ENCODE data around the gene CRIP2. TPM values are rescaled to one million over a fixed set of nuclear protein-coding genes. Genes with fewer than 3 reads are reported as not detected.

CRIP2 gene
- total and polyA plus RNA-seq, 4 donors: 4.3 to 40.0 (median 20.7) TPM

DNA sequence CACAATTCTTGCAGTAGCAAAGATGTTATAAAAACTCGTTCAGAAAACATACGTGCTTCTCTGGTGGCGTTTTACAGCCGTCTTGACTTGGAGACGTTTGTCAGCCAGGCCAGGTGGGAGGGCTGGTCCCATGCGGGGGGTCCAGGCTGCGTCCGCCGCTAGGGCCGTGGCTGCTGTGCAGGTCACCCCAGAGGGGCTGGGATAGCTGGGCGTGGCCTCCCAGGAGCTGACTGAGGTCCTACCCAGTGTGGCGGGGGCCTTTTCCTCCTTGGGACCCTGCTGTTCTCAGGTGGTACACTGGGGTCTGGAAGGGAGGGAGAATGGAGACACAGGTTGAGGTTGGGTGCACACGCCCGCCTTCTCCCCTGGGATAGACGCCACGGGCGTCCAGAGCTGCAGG lies 29.8 kb upstream of the CRIP2 start:
- no peak overlapping the region for H3K4me3 ChIP-seq (ENCODE audit: low read depth in 1 of 3, low read length in 3 of 3)
- TF ChIP-seq GABPA (IDR thresholded peaks at IDR 0.05 in 1 of 2, conservative IDR thresholded peaks at IDR 0.05 in 1 of 2) (no peak), FOXA1 (IDR thresholded peaks at IDR 0.05) (no peak), HNF4G (IDR thresholded peaks at IDR 0.05) (no peak), FOXA2 (IDR thresholded peaks at IDR 0.05) (no peak), NR2F2 (IDR thresholded peaks at IDR 0.05) (no peak), EGR1 (IDR thresholded peaks at IDR 0.05; ENCODE audit: low read depth in 2 of 2) (no peak), SP1 (IDR thresholded peaks at IDR 0.05) (no peak), TAF1 (conservative IDR thresholded peaks at IDR 0.05) (no peak), YY1 (IDR thresholded peaks at IDR 0.05) (no peak), RAD21 (IDR thresholded peaks at IDR 0.05) (no peak), HNF4A (conservative IDR thresholded peaks at IDR 0.05) (no peak), JUND (IDR thresholded peaks at IDR 0.05) (no peak), RXRA (IDR thresholded peaks at IDR 0.05) (no peak)
- TF ChIP-seq, protein P1, sequence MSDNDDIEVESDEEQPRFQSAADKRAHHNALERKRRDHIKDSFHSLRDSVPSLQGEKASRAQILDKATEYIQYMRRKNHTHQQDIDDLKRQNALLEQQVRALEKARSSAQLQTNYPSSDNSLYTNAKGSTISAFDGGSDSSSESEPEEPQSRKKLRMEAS (IDR thresholded peaks at IDR 0.05): no peak
- TF ChIP-seq, protein P2, sequence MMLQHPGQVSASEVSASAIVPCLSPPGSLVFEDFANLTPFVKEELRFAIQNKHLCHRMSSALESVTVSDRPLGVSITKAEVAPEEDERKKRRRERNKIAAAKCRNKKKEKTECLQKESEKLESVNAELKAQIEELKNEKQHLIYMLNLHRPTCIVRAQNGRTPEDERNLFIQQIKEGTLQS (IDR thresholded peaks at IDR 0.05): no peak
- TF ChIP-seq, protein P3, sequence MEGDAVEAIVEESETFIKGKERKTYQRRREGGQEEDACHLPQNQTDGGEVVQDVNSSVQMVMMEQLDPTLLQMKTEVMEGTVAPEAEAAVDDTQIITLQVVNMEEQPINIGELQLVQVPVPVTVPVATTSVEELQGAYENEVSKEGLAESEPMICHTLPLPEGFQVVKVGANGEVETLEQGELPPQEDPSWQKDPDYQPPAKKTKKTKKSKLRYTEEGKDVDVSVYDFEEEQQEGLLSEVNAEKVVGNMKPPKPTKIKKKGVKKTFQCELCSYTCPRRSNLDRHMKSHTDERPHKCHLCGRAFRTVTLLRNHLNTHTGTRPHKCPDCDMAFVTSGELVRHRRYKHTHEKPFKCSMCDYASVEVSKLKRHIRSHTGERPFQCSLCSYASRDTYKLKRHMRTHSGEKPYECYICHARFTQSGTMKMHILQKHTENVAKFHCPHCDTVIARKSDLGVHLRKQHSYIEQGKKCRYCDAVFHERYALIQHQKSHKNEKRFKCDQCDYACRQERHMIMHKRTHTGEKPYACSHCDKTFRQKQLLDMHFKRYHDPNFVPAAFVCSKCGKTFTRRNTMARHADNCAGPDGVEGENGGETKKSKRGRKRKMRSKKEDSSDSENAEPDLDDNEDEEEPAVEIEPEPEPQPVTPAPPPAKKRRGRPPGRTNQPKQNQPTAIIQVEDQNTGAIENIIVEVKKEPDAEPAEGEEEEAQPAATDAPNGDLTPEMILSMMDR (IDR thresholded peaks at IDR 0.05; ENCODE audit: low read depth, low read length, missing input control): no peak
- TF ChIP-seq, protein P4, sequence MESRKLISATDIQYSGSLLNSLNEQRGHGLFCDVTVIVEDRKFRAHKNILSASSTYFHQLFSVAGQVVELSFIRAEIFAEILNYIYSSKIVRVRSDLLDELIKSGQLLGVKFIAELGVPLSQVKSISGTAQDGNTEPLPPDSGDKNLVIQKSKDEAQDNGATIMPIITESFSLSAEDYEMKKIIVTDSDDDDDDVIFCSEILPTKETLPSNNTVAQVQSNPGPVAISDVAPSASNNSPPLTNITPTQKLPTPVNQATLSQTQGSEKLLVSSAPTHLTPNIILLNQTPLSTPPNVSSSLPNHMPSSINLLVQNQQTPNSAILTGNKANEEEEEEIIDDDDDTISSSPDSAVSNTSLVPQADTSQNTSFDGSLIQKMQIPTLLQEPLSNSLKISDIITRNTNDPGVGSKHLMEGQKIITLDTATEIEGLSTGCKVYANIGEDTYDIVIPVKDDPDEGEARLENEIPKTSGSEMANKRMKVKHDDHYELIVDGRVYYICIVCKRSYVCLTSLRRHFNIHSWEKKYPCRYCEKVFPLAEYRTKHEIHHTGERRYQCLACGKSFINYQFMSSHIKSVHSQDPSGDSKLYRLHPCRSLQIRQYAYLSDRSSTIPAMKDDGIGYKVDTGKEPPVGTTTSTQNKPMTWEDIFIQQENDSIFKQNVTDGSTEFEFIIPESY (IDR thresholded peaks at IDR 0.05): no peak
- TF ChIP-seq, protein P5, sequence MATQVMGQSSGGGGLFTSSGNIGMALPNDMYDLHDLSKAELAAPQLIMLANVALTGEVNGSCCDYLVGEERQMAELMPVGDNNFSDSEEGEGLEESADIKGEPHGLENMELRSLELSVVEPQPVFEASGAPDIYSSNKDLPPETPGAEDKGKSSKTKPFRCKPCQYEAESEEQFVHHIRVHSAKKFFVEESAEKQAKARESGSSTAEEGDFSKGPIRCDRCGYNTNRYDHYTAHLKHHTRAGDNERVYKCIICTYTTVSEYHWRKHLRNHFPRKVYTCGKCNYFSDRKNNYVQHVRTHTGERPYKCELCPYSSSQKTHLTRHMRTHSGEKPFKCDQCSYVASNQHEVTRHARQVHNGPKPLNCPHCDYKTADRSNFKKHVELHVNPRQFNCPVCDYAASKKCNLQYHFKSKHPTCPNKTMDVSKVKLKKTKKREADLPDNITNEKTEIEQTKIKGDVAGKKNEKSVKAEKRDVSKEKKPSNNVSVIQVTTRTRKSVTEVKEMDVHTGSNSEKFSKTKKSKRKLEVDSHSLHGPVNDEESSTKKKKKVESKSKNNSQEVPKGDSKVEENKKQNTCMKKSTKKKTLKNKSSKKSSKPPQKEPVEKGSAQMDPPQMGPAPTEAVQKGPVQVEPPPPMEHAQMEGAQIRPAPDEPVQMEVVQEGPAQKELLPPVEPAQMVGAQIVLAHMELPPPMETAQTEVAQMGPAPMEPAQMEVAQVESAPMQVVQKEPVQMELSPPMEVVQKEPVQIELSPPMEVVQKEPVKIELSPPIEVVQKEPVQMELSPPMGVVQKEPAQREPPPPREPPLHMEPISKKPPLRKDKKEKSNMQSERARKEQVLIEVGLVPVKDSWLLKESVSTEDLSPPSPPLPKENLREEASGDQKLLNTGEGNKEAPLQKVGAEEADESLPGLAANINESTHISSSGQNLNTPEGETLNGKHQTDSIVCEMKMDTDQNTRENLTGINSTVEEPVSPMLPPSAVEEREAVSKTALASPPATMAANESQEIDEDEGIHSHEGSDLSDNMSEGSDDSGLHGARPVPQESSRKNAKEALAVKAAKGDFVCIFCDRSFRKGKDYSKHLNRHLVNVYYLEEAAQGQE (IDR thresholded peaks at IDR 0.05): no peak
- DNase-seq (ENCODE audit: low spot score): no peak
- no peaks in the 10 kb centered on the region for H3K9me3 ChIP-seq (ENCODE audit: control insufficient read depth in 4 of 4, low read length in 3 of 4)
- no peaks in the 10 kb centered on the region for H3K4me1 ChIP-seq (ENCODE audit: control insufficient read depth in 4 of 4, insufficient read depth in 4 of 4, low read length in 3 of 4)
- no peak overlapping the region for H3K27ac ChIP-seq (ENCODE audit: low read depth in 1 of 2, low read length in 2 of 2)
- H3K9ac ChIP-seq (ENCODE audit: low read depth in 1 of 2, low read length in 2 of 2): no peak overlapping the region
- H3K36me3 ChIP-seq (ENCODE audit: control insufficient read depth in 4 of 4, insufficient read depth in 3 of 4, low read depth in 1 of 4, low read length in 3 of 4): peaks cover 0 to 3% (median 0%) of the 10 kb centered on the region in 4 donors
- H3K27me3 ChIP-seq (ENCODE audit: control insufficient read depth in 4 of 4, insufficient read depth in 4 of 4, low read length in 3 of 4): no peaks in the 10 kb centered on the region
- 95% methylated on average over 17 of the region's 17 CpGs for WGBS

Data from liver (tissue), 9 donors.